CD14-positive monocyte (primary cell): ENCODE measurements around the gene GPC5. TPM values are rescaled to one million over a fixed set of nuclear protein-coding genes. Genes with fewer than 3 reads are reported as not detected.

Experiments used
- DNase-seq, 3 donors: peaks; one replicate each; pipeline ENCODE4 v3.0.0-alpha.2; 2011 to 2022
- H2AFZ ChIP-seq: 2 replicates; pipeline ENCODE4 v1.6.0; 2012; ENCODE audit warnings: mild to moderate bottlenecking, low read depth, low read length, inconsistent platforms; ENCODE audit not compliant: insufficient read depth, poor library complexity, severe bottlenecking
- H3K27ac ChIP-seq, 2 donors: 1 replicate in 1 of 2; 2 replicates in 1 of 2; pipeline ENCODE4 v1.5.1; 2012 to 2013; ENCODE audit warnings: low read length in 2 of 2, control low read depth in 1 of 2, inconsistent platforms in 1 of 2, low read depth in 1 of 2, mild to moderate bottlenecking in 1 of 2
- H3K27me3 ChIP-seq, 2 donors: one replicate each; pipeline versions ENCODE4 v1.6.0 to v1.6.1; 2011 to 2013; ENCODE audit warnings: low read length in 2 of 2; ENCODE audit not compliant: control insufficient read depth in 2 of 2, insufficient read depth in 2 of 2
- H3K36me3 ChIP-seq, 2 donors: replicated peaks in 1 of 2; 1 replicate in 1 of 2; 2 replicates in 1 of 2; pipeline versions ENCODE4 v1.5.1 to v1.6.1; 2012 to 2013; ENCODE audit warnings: low read length in 2 of 2, control low read depth in 1 of 2, inconsistent platforms in 1 of 2, mild to moderate bottlenecking in 1 of 2; ENCODE audit not compliant: insufficient read depth in 2 of 2, control insufficient read depth in 1 of 2
- H3K4me1 ChIP-seq, 2 donors: 1 replicate in 1 of 2; 2 replicates in 1 of 2; pipeline versions ENCODE4 v1.5.1 to v1.6.1; 2012 to 2013; ENCODE audit warnings: low read length in 2 of 2, control low read depth in 1 of 2, inconsistent platforms in 1 of 2, mild to moderate bottlenecking in 1 of 2, moderate library complexity in 1 of 2; ENCODE audit not compliant: insufficient read depth in 2 of 2, control insufficient read depth in 1 of 2
- H3K4me2 ChIP-seq: replicated peaks from 2 replicates; pipeline ENCODE3; 2012; ENCODE audit warnings: low read length, moderate library complexity, mild to moderate bottlenecking; ENCODE audit not compliant: poor library complexity, severe bottlenecking; ENCODE audit errors: extremely low read depth
- H3K4me3 ChIP-seq, 3 experiments: fragments of 200-600 bp in 1 of 3; sonication (generic) in 1 of 3; replicated peaks in 1 of 3; 1 replicate in 2 of 3; 2 replicates in 1 of 3; pipeline ENCODE4 v1.5.1; 2011 to 2013; ENCODE audit warnings: low read length in 3 of 3, mild to moderate bottlenecking in 3 of 3, control low read depth in 2 of 3, low read depth in 2 of 3, inconsistent platforms in 1 of 3, moderate library complexity in 1 of 3
- H3K79me2 ChIP-seq: 2 replicates; pipeline ENCODE4 v1.6.0; 2012; ENCODE audit warnings: mild to moderate bottlenecking, control low read depth, inconsistent platforms, low read length, moderate library complexity; ENCODE audit not compliant: insufficient read depth
- H3K9ac ChIP-seq: 2 replicates; pipeline ENCODE4 v1.6.0; 2017; ENCODE audit warnings: low read length, mild to moderate bottlenecking; ENCODE audit not compliant: insufficient read depth, poor library complexity, severe bottlenecking
- H3K9me3 ChIP-seq, 2 donors: replicated peaks in 1 of 2; 1 replicate in 1 of 2; 2 replicates in 1 of 2; pipeline versions ENCODE4 v1.5.1 to v1.6.1; 2012 to 2013; ENCODE audit warnings: low read length in 2 of 2, control low read depth in 1 of 2; ENCODE audit not compliant: control insufficient read depth in 1 of 2, insufficient read depth in 1 of 2
- H4K20me1 ChIP-seq: 2 replicates; pipeline ENCODE4 v1.6.0; 2012; ENCODE audit warnings: mild to moderate bottlenecking, low read length, control low read depth, moderate library complexity; ENCODE audit not compliant: insufficient read depth
- H3K27ac Mint-ChIP-seq, 7 donors: one replicate each; pipeline ENCODE4 v1.8.0; 2020; ENCODE audit warnings: mild to moderate bottlenecking in 7 of 7, mixed read lengths in 7 of 7, moderate library complexity in 6 of 7, inconsistent platforms in 2 of 7
- H3K27me3 Mint-ChIP-seq, 3 donors: one replicate each; pipeline ENCODE4 v1.8.0; 2021 to 2022; ENCODE audit warnings: low read depth in 3 of 3, mild to moderate bottlenecking in 3 of 3, mixed read lengths in 3 of 3, moderate library complexity in 3 of 3, inconsistent platforms in 1 of 3
- H3K36me3 Mint-ChIP-seq, 2 donors: one replicate each; pipeline ENCODE4 v1.8.0; 2020; ENCODE audit warnings: mixed read lengths in 2 of 2, inconsistent platforms in 1 of 2, mild to moderate bottlenecking in 1 of 2
- H3K4me1 Mint-ChIP-seq: one replicate; pipeline ENCODE4 v1.8.0; 2020; ENCODE audit warnings: mild to moderate bottlenecking, mixed read lengths
- H3K4me3 Mint-ChIP-seq, 2 donors: one replicate each; pipeline ENCODE4 v1.8.0; 2020; ENCODE audit warnings: mild to moderate bottlenecking in 2 of 2, mixed read lengths in 2 of 2, moderate library complexity in 1 of 2
- H3K9me3 Mint-ChIP-seq, 7 donors: one replicate each; pipeline ENCODE4 v1.8.0; 2020 to 2022; ENCODE audit warnings: mixed read lengths in 7 of 7, mild to moderate bottlenecking in 6 of 7, moderate library complexity in 6 of 7, inconsistent platforms in 2 of 7
- WGBS: methylation state at CpG from one replicate; pipeline ENCODE4 v1.1.5; 2013; ENCODE audit warnings: missing lambda C conversion rate; ENCODE audit not compliant: insufficient coverage; 5-methylcytosine and 5-hydroxymethylcytosine counted together
- intact Hi-C, 2 donors: fragments of 100-400 bp; cut with micrococcal nuclease; formaldehyde crosslinking; loops; one replicate each; pipeline versions ENCODE4 v1.15.0 to v1.15.1; 2023
- polyA plus RNA-seq, 3 donors: library from polyadenylated mRNA; depleted of rRNA in 1 of 3; unstranded in 2 of 3; stranded (reverse) in 1 of 3; fragments of 300-500 nt in 2 of 3; fragments of >200 nt in 1 of 3; fragmentation: Illumina TruSeq in 2 of 3; gene quantifications; 1 replicate in 2 of 3; 2 replicates in 1 of 3; pipeline ENCODE4 v1.2.3, GENCODE V29; 2012 to 2021
- TF ChIP-seq, protein P1 (sequence below): fragments of 200-600 bp; IDR thresholded peaks from one replicate; pipeline ENCODE4 v1.8.0; 2022; ENCODE audit warnings: antibody characterized with exemption, mild to moderate bottlenecking

The GPC5 gene
- polyA plus RNA-seq, 3 donors: not detected

DNA sequence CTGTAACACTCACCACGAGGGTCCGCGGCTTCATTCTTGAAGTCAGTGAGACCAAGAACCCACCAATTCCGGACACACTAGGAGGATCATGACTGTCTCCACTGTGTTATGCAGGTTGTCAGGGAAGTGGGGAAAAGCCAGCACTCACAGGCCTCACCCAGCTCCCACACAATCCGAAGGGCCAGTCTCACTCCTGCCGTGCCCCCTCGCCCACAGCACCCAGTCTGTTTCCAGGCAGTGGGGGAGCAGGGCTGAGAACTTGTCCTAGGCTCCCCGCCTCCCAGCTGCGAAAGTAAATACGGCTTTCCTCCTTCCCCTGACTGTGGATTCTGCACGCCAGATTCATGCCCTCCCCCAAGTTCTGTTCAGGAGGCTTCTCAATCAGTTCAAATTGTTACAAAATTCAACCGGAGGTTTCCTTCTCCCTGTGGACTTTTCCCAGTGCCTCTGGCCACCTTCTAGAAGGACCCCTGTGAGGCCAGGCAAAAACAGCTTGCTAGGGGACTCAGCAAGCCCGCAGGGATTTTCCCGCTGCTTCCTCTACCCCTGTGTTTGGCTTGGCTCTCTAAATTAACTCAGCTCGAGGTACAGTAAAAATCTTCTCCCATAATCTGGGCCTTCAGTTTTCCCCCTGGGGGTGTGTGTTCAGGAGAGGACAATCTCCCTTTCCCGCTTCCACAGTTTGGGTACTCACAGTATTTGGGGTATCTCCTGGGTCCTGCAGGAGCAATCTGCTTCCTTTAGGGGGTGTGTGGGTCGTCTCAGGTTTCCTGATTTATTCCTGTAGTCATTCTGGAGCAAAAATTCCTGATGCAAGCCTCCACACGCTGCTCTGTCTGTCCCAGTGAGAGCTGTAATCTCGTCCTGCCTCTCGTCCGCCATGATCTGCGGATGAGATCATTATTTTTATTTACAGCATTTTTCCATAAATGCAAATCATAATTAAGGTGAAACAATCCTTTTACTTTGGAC is 899.8 kb downstream of the GPC5 start:
- no peaks in the 10 kb centered on the region for H3K79me2 ChIP-seq
- WGBS: 83% methylated on average over 7 of the region's 22 CpGs
- H3K36me3 Mint-ChIP-seq: no peaks in the 10 kb centered on the region
- H3K4me1 Mint-ChIP-seq: no peaks in the 10 kb centered on the region
- peaks cover 17 to 23% of the 10 kb centered on the region in 2 donors for H3K9me3 ChIP-seq
- TF ChIP-seq, protein P1, sequence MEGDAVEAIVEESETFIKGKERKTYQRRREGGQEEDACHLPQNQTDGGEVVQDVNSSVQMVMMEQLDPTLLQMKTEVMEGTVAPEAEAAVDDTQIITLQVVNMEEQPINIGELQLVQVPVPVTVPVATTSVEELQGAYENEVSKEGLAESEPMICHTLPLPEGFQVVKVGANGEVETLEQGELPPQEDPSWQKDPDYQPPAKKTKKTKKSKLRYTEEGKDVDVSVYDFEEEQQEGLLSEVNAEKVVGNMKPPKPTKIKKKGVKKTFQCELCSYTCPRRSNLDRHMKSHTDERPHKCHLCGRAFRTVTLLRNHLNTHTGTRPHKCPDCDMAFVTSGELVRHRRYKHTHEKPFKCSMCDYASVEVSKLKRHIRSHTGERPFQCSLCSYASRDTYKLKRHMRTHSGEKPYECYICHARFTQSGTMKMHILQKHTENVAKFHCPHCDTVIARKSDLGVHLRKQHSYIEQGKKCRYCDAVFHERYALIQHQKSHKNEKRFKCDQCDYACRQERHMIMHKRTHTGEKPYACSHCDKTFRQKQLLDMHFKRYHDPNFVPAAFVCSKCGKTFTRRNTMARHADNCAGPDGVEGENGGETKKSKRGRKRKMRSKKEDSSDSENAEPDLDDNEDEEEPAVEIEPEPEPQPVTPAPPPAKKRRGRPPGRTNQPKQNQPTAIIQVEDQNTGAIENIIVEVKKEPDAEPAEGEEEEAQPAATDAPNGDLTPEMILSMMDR: no peak
- peaks cover 0 to 1% (median 0%) of the 10 kb centered on the region in 3 donors for H3K27me3 Mint-ChIP-seq
- intact Hi-C loops: no loop called here
- no peaks in the 10 kb centered on the region for H4K20me1 ChIP-seq
- DNase-seq: no peak
- H3K4me3 Mint-ChIP-seq: no peak overlapping the region
- H3K4me1 ChIP-seq: no peaks in the 10 kb centered on the region
- H3K4me2 ChIP-seq: no peak overlapping the region
- no peaks in the 10 kb centered on the region for H3K27me3 ChIP-seq
- H3K27ac Mint-ChIP-seq: no peak overlapping the region
- H3K27ac ChIP-seq: no peak overlapping the region
- no peak overlapping the region for H3K9ac ChIP-seq
- H3K36me3 ChIP-seq: no peaks in the 10 kb centered on the region
- H3K9me3 Mint-ChIP-seq: peaks cover 12 to 32% (median 23%) of the 10 kb centered on the region in 7 donors
- H3K4me3 ChIP-seq: no peak overlapping the region
- H2AFZ ChIP-seq: no peak overlapping the region

DNA sequence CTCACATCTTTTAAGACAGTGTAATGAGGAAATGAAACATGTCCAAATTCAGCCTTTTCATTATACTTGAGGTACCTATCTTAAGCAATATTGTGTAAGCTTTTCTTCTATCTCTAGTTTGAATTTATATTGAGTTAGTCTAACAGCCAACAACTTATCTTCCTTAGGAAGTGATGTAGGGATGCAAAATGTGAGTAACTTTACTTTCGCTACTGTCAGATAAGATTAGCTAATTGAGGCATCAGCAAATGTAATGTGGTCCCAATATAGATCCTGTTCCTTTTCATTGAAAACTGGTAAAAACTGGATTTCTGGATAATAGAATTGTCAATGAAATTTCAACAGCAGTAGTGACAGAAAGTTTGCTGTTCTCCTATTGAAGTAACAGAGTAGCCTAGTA is 902.2 kb downstream of the GPC5 start:
- WGBS: no CpG with 5 or more reads among the region's 1 CpG
- Histone ChIP-seq H3K27me3 (no peaks in the 10 kb centered on the region), H3K27ac (no peak overlapping the region), H3K9ac (no peak overlapping the region), H3K9me3 (peaks cover 10 to 19% of the 10 kb centered on the region in 2 donors), H4K20me1 (no peaks in the 10 kb centered on the region), H2AFZ (no peak overlapping the region), H3K4me2 (no peak overlapping the region), H3K4me3 (no peak overlapping the region), H3K36me3 (no peaks in the 10 kb centered on the region), H3K4me1 (no peaks in the 10 kb centered on the region), H3K79me2 (no peaks in the 10 kb centered on the region)
- Mint-ChIP-seq H3K9me3 (peaks cover 11 to 32% (median 16%) of the 10 kb centered on the region in 7 donors), H3K4me1 (no peaks in the 10 kb centered on the region), H3K27ac (no peak overlapping the region), H3K4me3 (no peak overlapping the region), H3K27me3 (peaks cover 0 to 1% (median 0%) of the 10 kb centered on the region in 3 donors), H3K36me3 (no peaks in the 10 kb centered on the region)
- intact Hi-C loops: no loop called here
- DNase-seq: no peak
- TF ChIP-seq, protein P1: no peak
